GM21737 (cell line): ENCODE results near the gene MITF.

Source experiments
- ATAC-seq: cut with Tn5 transposase; IDR thresholded peaks from one replicate; pipeline ENCODE4 v1.9.1; 2021; ENCODE audit warnings: mild to moderate bottlenecking, moderate library complexity; ENCODE audit not compliant: unreplicated experiment

Gene MITF

DNA sequence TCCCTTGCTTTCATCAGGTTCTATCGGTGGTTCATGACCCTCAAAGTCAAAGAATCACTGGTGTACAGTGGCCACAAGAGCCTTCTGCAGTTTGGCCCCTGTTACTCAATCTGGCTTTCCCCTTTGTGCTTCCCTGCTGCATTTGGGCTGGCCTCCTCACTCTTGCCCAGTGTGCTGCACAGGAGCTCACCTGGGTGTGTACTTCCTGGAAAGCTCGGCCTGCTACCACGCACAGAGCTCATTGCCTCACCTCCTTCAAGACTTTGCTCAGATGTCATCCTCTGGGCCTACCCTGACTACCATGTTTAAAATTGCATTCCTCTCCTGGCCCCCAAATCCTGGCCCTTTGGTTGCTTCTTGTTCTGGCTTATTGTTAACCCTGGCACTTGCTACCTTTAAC lies 90.9 kb downstream of the MITF start:
- ATAC-seq: no peak

DNA sequence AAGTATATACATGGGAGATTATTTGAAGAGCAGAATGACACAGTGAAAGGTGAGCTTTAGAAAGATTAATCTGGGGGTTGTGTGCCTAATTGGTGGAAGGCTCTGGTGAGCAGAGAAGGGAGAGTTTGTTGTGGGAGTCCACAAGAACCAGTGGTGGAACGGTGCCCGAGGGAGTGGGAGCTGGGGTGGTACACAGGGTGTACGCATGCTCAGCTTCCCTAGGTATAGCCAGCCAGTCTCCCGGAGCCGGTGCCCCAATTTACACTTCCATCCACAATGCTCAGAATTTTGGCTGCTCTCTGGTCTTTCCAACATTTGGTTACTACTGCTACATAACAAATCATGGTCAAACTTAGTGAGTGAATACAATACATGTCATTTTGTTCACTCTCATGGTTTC lies 92.5 kb downstream of the MITF start:
- no peak for ATAC-seq

DNA sequence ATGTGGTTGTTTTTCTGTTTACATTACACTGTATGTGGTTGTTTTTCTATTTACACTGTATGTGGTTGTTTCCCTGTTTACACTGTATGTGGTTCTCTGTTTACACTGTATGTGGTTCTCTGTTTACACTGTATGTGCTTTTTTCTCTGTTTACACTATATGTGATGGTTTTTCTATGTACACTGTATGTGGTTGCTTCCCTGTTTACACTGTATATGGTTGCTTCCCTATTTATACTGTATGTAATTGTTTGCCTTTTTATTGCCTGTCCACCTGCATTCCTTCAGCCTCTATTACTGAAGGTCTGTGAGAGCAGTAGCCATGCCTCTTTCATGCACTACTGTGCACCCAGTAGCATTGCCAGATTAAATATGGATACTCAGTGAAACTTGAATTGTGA lies 94.3 kb downstream of the MITF start:
- ATAC-seq: no peak

DNA sequence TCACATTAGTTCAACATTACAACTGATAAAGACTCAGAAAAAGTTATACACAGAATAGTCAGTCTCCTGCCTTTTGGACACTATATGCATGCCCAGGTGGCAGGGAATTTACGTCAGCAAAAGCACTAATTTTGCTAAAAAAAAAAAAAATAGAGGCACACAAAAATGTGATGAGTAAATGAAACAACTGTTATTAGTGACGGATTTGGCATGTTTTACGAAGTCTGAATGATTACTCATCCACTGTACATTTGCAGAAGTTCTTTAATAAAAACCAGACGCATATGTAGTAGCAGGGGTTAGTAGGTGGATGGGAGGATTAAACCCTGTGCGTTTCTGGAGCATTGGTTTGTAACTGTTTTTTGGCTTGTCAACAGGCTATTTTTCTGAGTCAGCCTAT lies 99.0 kb downstream of the MITF start:
- no peak for ATAC-seq

DNA sequence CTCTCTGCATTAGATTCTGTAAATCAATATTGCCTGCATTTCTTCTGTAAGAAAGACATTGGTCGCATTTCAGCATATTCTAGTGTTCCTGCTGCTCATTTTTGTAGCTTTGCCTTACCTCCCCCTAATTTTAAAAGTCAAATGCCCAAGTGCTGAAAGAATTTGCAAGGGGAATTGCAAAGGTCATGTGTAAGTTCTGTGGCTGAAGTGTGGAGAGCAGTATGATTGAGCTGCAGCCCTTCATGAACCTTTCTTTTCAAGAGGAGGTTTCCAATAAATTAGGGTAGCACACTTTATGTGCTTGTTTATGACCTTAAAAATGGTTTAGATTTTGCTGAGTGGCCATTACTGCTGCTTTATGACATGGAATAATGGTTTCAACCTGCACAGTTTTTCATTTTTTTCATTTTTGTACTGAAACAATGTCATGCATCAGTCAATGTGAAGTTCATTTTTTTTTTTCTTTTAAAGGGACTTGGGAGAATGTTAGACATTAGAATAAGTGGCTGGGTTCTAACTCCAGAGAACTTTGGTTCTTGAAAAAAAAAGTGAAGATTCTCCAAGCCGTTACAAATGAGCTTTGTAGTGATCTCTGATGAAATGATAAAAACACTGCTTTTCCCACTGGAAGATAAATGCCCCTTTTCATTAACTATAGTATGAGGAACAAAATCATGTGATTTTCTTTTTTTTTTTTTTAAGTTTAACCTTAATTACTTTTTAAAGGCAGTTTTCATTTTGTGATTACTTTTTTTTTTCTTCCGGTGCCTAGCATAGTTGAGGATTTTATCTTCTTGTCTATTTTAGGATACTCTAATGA lies 99.6 kb downstream of the MITF start:
- no peak for ATAC-seq

DNA sequence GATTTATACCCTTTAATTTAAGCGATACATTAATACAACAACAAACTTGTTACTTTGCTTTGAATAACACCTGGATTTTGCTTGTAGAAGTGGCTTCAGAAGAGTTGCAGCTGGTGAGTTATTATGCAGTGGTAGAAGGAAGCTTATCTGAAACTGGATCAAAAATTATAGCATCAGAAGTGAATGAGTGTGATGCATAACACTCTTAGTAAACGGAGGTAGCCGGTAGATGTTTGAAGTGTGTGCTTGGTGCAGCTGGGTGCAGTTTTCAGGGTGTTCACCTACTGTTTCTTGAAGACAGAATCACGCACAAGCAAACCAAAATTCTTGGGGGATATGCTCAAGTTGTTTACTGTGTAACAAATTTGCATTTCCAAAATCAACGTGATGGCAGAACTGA lies 103.1 kb downstream of the MITF start:
- no peak for ATAC-seq

DNA sequence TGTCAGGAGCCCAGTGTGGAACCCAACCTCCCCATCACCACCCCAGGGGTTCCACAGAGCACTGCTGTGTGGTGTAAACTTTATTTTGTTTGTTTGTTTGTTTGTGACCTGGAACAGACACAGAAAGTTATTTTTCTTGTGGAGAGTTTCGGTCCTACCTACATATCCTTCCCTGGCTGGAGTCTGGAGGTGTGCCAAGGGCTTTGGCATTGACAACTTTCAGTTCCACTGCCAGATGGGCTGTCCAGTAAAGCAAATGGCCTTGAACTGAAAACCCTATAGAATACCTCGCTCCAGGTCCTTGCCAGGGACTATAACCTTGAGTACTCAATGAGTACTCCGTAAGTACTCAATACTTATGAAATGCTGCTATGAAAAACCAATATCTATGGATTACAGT lies 103.5 kb downstream of the MITF start:
- ATAC-seq: no peak

DNA sequence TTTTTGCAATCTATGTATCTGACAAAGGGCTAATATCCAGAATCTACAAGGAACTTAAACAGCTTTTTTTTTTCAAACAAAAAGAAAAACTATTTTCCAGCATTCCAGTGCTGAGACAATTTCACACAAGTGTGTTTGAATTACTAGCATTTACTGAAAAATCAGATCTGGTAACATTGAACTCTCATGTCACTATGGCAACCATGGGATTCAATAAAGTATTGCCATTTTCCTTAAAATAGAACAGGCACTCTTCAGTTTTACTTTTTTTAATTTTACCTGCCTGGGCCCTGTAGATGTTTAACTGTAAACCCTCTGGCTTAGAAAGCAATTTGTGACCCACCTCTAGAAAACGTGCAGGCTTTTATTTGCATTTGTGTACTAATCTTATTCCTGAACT lies 105.4 kb downstream of the MITF start:
- no peak for ATAC-seq

DNA sequence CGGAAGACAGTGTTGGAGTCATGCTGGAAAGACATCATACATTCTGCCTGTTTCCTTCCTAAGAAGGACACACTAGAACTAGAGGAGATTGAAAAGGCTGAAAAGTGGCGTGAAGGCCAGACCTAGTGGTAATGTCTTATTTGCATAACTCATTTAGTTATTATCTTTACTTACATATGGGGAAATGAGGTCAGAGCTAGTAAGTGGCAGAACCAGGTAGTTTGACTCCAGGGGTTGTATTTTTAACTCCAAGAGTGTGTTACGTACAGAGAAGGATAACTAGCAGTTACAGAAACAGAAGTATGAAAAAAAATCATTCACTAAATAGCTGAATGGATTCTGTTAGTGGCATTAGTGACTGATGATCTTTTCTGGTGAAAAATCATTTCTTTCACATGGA lies 108.0 kb downstream of the MITF start:
- ATAC-seq: no peak

DNA sequence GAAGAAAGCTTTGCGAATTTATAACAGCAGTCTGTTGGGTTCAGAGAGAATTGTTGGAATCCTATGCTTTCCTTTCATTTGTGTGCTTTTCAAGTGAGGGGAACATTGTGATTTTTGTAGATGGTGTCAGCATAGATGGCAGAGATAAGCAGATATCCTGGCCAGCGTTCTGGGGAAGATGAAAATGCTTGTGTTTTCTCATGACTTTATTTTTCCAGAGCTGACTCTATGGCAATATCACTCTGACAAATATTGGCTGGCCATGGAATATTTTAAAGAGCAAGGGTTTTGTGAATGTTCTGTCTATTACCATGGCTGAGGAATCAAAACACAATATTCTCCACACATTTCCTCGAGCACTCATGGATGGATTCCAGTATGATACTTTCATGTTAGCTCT lies 108.8 kb downstream of the MITF start:
- ATAC-seq: no peak

DNA sequence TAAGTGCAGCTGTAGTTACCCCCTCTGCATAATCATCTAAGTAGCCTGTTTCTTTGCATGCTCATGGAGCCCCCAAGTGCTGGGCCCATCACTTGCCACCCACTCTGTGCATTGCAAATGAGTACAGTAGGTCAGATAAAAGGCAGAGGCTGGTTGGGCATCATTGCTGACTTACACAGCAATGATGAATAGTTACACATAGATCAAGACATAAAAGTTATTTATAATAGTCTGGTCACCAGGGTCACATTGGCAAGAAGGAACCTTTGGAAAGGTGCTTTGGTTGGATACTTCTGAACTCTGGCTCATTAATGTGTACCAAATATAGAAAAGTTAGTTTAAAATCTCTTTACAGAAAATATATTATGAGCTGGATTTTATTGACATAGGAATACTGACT lies 111.6 kb downstream of the MITF start:
- no peak for ATAC-seq

DNA sequence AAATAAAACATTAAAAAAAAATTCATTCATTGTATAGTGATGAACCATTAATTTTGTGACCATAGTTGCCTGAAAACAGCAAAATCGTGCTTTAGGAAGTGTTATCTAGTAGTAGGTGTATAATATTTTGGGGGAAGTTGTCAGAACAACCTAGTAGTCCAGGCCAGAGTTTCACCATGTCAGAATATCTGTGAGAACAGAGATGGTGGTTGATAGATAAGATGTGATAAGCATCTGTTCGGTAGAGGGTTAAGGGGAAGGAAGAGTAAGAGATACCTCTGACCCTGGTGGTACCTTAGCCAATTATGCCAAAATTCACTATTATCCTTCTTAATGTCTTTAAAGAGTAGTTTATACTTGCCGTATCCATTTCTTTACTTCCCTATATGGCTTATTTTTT lies 113.8 kb downstream of the MITF start:
- ATAC-seq: no peak

DNA sequence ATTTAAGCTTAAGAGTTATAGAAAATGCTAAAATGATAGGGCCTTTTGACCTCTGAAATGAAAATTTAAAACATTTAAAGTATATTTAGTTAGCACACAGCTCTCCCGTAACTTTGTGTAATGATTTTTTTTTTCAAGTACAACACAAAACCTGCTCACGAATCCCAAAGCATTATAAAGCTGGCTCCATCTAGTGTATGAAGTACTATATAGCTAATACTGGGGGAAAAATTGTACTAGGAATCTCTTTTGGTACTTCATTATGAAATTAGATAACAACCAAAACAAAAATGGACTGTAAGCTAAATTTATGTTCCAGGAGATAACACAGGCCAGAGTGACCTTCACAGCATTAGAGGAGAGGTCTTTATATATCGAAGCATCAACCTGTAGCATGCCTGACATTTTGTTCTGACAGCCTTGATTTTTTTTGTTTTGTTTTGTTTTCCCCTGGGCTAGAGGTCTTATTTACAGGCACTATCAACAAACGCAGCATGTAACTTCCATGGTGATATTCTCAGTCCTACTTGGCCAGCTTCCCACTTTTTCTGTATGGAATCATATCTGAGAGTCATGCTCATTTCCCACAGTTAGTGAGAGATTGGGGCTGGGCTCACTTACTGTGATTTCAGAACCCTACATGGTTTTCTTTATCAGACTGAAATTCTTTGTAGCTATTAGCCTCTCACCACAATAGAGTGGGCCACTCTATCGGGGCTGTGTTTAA lies 116.3 kb downstream of the MITF start:
- no peak for ATAC-seq

DNA sequence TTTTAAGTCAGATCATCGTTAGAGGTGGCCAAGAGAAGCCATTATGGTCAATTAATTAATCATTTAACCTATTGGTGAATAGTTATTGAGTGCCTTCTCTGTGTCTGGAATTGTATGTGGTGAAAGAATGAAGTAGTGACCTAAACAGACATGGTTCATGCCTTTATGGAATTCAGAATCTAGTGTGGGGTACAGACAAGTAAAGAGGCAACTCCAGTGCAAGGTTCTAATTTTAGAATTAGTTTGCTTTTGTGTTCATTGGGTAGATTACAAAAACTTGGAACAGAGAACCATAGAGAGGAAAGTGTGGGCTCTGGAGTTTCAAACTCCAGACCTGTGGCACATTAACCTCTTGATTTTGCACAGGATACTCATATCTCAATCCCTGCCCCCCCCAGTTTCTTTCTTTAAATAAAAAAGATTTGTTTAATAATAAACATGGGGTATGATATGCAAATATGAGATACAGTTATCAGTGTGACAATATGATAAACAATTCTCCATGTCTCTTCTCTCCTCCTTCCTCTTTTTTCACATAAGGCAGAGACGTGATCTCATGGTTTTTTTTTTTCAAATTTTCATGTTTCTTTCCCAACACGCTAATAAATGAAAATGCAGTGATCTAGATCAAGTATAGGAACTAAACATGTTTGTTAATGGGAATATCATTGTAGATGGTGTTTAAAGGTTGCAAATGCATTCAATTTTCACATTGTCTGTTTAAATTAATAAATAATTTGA lies 117.9 kb downstream of the MITF start:
- no peak for ATAC-seq

DNA sequence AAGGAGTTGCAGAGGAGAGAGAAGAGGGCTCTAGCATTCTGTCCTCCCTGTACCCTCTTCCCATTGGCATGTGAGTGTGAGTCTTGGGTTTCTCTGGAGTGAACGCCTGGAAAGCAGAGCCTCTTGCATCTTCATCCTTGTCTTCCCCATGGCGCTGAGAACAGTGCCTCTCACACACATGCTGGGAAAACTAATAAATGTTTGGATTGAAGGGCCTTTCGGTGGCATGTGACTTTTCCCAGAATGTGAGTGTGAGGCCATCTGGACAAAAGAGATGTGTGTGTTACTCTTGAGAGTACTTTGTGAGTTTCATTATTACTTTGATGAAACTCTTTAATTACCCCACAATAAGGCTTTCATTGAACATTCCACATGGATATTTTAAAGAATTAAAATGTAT lies 122.3 kb downstream of the MITF start:
- ATAC-seq: no peak

DNA sequence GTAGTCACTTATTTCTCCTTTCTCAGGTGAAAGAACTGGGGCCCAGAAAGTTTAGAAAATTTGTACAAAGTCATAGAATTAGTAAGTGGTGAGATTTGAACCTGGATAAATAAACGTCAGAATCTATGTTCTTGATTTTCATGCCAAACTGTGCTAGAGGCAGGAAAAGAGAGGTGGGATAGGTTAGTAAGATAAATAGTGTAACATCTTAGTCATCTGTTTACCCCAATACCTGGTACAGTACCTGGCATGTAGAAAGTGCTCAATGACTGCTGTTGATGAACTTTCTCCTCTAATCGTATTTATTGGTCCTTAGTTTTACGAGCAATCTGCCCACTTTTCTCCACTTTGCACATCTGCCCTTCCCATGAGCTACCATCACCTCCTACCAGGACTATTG lies 124.9 kb downstream of the MITF start:
- ATAC-seq: no peak

DNA sequence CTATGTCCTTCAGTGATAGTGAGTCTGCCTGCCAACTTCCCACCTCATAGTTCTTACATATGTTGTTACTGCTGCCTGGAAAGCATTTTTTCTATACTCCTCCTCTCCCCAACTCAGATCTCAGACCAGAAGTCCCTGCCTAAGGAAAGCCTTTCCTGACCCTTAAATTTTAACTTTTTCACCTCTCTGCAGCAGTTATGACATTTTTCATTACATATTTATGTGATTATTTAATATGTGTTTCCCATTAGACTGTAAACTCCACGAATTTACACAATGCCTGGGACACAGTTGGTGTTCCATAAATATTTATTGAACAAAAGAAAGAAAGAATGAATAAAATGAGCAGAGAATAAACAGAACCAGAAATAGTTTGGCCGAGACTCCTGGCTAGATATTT lies 125.5 kb downstream of the MITF start:
- no peak for ATAC-seq

DNA sequence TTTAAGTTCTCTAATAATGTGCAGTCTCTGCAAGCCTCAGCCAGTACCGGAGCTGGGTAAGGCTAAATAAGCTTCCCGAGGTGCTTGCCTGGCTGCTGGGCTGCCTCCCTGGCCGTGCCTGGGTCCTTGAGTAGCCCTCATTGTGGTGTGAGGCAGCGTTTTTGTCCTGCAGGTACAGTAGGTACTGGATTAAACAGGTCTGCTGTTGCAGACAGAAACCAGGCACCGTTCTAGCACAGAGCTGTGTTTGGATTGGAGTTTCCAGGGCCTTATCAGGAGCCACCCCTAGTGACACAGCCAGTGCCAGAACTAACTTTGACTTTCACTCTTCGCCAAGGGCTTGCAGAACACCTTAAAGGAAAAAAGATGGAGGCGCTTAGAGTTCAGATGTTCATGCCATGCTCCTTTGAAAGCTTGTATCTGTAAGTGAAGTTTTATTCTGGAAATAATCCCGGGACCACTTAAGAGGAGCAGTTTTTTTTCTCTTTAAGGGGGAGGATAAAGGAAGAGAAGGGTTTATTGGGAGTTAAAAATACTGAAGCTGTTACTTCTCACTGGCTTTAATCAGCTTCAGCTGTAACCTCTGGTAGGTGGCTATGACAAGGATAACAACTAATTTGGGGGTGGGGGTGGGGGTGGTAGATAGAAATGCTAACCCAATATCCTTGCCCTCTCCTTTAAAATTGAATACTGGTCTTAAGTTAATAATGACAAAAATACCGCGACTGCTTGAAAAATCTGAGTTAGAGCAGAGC lies 126.8 kb downstream of the MITF start:
- no peak for ATAC-seq

DNA sequence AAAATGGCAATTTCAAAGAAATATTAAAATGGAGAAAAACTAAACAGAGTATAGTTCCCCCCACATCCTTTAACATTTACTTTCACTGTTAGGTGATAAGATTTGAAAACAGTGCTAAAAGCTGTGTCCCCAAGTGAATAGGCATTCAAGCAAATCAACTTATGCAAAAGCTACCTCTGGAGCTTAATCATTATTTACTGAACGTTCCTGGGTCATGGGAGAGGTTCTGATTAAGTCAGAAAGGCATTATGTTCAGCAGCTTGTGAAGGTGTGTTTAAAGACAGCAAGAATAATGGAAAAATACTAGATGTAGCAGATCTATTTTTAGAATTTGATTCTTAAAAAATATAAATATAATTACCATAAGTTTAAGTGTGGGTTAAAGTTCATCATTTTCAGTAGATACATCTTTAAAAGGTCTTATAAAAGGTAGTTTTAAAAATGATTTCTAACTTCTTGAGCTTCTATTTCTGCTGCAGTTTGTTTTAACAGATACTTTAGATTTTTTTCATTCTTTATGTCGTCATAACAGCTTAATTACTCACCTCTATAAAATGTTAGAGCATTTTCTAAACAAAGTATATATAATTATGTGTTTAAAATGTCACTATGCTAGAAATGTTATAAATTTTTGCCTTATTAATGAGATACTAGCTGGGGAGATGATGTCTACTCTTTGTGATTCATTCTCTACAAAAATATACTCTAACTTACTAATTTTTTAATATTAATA lies 127.9 kb downstream of the MITF start:
- no peak for ATAC-seq

DNA sequence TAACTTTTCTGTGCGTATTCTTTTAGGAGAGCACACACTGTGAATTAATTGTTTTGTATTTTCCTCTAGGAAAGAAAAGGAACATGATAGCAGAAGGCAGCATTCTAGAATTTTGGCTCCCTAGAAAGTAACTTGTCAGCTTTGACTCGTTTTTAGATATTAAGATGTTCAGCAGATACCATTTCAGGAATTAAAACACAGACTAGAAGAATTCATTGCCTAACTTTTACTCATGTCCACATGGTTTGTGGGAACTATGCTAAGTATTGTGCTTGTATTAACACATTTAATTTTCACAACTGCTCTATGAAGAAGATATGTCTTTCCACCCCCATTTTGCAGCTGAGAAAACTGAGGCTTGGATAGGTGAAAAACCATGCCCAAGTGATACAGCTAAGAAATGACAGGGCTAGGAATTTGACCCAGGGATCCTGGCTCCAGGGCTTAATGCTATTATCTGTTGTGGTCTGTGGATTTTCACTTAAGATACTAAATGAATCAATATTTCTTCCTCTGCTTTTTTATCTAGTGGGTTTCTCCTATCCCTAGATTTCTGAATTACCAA lies 128.8 kb downstream of the MITF start:
- ATAC-seq: no peak
